OCI-LY1 (cell line): ENCODE data around the gene ACVR1.

Experiments
- H2AFZ ChIP-seq: fragments of 200-600 bp; sonication (generic), shearing (Covaris generic); 2 replicates; pipeline ENCODE4 v1.6.0; 2014; ENCODE audit warnings: antibody characterized with exemption, mild to moderate bottlenecking, low read length
- H3F3A ChIP-seq: fragments of 200-600 bp; sonication (generic), shearing (Covaris generic); 2 replicates; pipeline ENCODE4 v1.6.0; 2014; ENCODE audit warnings: mild to moderate bottlenecking, antibody characterized with exemption, low read length, moderate library complexity; ENCODE audit not compliant: insufficient read depth
- H3K27ac ChIP-seq: fragments of 200-600 bp; sonication (generic); 2 replicates; pipeline ENCODE4 v1.5.1; 2014; ENCODE audit warnings: low read length, mixed run types, mild to moderate bottlenecking, low read depth; ENCODE audit not compliant: poor library complexity, severe bottlenecking
- H3K27me3 ChIP-seq: fragments of 200-600 bp; sonication (generic); 2 replicates; pipeline ENCODE4 v1.6.0; 2014; ENCODE audit warnings: antibody characterized with exemption, mild to moderate bottlenecking, low read length, moderate library complexity; ENCODE audit not compliant: insufficient read depth
- H3K36me3 ChIP-seq: fragments of 200-600 bp; sonication (generic); 2 replicates; pipeline ENCODE4 v1.6.1; 2014; ENCODE audit warnings: mild to moderate bottlenecking, antibody characterized with exemption, low read length, moderate library complexity, mixed read lengths; ENCODE audit not compliant: insufficient read depth
- H3K4me1 ChIP-seq: fragments of 200-600 bp; sonication (generic); 2 replicates; pipeline ENCODE4 v1.5.1; 2014; ENCODE audit warnings: mild to moderate bottlenecking, low read length, moderate library complexity; ENCODE audit not compliant: insufficient read depth, severe bottlenecking
- H3K4me2 ChIP-seq: fragments of 200-600 bp; sonication (generic), shearing (Covaris generic); 2 replicates; pipeline ENCODE4 v1.6.1; 2014; ENCODE audit warnings: low read length
- H3K4me3 ChIP-seq: fragments of 200-600 bp; sonication (generic); 2 replicates; pipeline ENCODE4 v1.5.1; 2014; ENCODE audit warnings: low read length, low read depth, mild to moderate bottlenecking, mixed read lengths; ENCODE audit not compliant: poor library complexity, severe bottlenecking
- H3K79me2 ChIP-seq: fragments of 200-600 bp; shearing (Covaris generic); 2 replicates; pipeline ENCODE4 v1.6.1; 2016; ENCODE audit warnings: mixed run types, low read length, mixed read lengths; ENCODE audit not compliant: insufficient read depth
- H3K9ac ChIP-seq: fragments of 200-600 bp; sonication (generic), shearing (Covaris generic); 2 replicates; pipeline ENCODE4 v1.6.1; 2014; ENCODE audit warnings: mild to moderate bottlenecking, low read length, mixed read lengths
- H3K9me2 ChIP-seq: fragments of 200-600 bp; sonication (generic), shearing (Covaris generic); 2 replicates; pipeline ENCODE4 v1.6.1; 2014; ENCODE audit warnings: low read depth, mild to moderate bottlenecking, low read length, mixed read lengths
- H3K9me3 ChIP-seq: fragments of 200-600 bp; shearing (Covaris generic); 2 replicates; pipeline ENCODE4 v1.6.1; 2014; ENCODE audit warnings: low read length, mixed read lengths
- H4K20me1 ChIP-seq: fragments of 200-600 bp; sonication (generic), shearing (Covaris generic); 2 replicates; pipeline ENCODE4 v1.6.0; 2016; ENCODE audit warnings: mild to moderate bottlenecking, low read length; ENCODE audit not compliant: insufficient read depth
- EZH2 ChIP-seq: fragments of 200-600 bp; sonication (generic), shearing (Covaris generic); IDR thresholded peaks from 2 replicates; pipeline ENCODE4 v1.8.0; 2017; ENCODE audit warnings: borderline replicate concordance, mixed run types, mild to moderate bottlenecking, antibody characterized with exemption, low read length, moderate library complexity, mixed read lengths
- TF ChIP-seq, protein P1 (sequence below): fragments of 200-600 bp; sonication (generic), shearing (Covaris generic); IDR thresholded peaks from 2 replicates; pipeline ENCODE4 v1.5.1; 2017; ENCODE audit warnings: mild to moderate bottlenecking, antibody characterized with exemption, low read length, moderate library complexity, mixed read lengths

The ACVR1 gene

DNA sequence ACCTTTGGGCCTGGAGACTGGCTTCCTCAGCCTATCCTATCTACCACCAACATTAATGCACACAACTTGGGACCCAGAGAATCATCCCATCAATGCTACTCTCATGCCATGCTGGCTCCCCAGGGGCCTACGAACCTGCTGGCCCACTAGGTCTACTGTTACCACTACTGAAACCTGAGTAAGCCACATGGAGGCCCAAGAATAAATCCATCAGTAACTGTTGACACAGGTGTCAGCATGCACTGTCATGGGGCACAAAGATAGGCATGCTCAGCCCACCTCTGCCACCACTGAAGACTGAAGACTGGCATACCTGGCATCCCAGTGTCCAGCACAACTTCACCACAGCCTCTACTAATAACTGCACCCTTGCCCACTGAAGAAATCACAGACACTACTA, 176.3 kb downstream of the ACVR1 start:
- no peaks in the 10 kb centered on the region for H3K9me3 ChIP-seq
- H3K36me3 ChIP-seq: no peaks in the 10 kb centered on the region
- TF ChIP-seq EZH2: no peak
- TF ChIP-seq, protein P1, sequence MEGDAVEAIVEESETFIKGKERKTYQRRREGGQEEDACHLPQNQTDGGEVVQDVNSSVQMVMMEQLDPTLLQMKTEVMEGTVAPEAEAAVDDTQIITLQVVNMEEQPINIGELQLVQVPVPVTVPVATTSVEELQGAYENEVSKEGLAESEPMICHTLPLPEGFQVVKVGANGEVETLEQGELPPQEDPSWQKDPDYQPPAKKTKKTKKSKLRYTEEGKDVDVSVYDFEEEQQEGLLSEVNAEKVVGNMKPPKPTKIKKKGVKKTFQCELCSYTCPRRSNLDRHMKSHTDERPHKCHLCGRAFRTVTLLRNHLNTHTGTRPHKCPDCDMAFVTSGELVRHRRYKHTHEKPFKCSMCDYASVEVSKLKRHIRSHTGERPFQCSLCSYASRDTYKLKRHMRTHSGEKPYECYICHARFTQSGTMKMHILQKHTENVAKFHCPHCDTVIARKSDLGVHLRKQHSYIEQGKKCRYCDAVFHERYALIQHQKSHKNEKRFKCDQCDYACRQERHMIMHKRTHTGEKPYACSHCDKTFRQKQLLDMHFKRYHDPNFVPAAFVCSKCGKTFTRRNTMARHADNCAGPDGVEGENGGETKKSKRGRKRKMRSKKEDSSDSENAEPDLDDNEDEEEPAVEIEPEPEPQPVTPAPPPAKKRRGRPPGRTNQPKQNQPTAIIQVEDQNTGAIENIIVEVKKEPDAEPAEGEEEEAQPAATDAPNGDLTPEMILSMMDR: no peak
- no peaks in the 10 kb centered on the region for H3K4me1 ChIP-seq
- no peaks in the 10 kb centered on the region for H4K20me1 ChIP-seq
- H3K4me3 ChIP-seq: no peak overlapping the region
- H3K4me2 ChIP-seq: no peak overlapping the region
- no peak overlapping the region for H2AFZ ChIP-seq
- no peaks in the 10 kb centered on the region for H3K79me2 ChIP-seq
- no peaks in the 10 kb centered on the region for H3K27me3 ChIP-seq
- H3K9me2 ChIP-seq: no peaks in the 10 kb centered on the region
- H3F3A ChIP-seq: no peaks in the 10 kb centered on the region
- H3K27ac ChIP-seq: no peak overlapping the region
- H3K9ac ChIP-seq: no peak overlapping the region

DNA sequence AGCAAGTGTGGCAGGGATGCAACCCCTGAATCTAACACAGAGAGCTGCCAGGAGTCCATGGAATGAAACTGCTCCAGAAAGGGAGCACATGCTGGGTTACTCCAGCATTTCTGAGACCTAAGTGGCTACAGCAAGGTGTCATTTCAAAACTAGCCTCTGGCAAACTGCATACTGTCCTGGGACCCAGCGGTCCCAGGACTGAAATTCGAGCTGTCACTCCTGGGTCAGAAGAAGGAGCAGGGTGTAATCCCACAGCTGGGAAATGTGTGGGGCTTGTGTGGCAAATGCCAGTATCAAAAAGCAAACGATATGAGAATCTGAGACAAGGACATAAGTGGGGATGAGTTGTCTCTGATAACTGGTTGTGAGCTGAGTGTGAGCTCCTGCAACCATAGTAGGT, 177.1 kb downstream of the ACVR1 start:
- no peak overlapping the region for H3K27ac ChIP-seq
- H3K79me2 ChIP-seq: no peaks in the 10 kb centered on the region
- TF ChIP-seq EZH2: no peak
- TF ChIP-seq, protein P1: no peak
- H3K9me3 ChIP-seq: no peaks in the 10 kb centered on the region
- H3K9ac ChIP-seq: no peak overlapping the region
- H3K4me1 ChIP-seq: no peaks in the 10 kb centered on the region
- H3K27me3 ChIP-seq: no peaks in the 10 kb centered on the region
- no peaks in the 10 kb centered on the region for H3F3A ChIP-seq
- no peak overlapping the region for H2AFZ ChIP-seq
- no peaks in the 10 kb centered on the region for H3K9me2 ChIP-seq
- H3K36me3 ChIP-seq: no peaks in the 10 kb centered on the region
- H3K4me3 ChIP-seq: no peak overlapping the region
- no peaks in the 10 kb centered on the region for H4K20me1 ChIP-seq
- no peak overlapping the region for H3K4me2 ChIP-seq

DNA sequence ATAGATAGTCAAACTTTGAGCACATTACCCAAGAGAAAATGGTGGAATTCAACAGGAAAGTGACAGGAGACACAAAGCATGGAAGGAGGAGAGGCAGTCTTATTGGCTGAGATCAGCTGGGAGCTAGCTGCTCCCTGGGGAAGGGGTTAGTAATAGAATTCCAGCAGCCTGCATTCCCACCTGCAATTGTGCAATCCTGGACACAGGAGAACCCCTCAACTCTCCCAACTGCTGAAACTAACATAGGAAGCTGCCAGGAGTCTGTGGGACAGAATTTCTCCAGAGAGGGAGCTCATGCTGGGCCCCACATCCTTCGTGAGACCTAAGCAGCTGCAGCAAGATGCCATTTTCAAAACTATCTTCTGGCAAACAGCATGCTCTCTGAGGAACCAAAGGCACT, 177.7 kb downstream of the ACVR1 start:
- Histone ChIP-seq H3K9me3 (no peaks in the 10 kb centered on the region), H3K9ac (no peak overlapping the region), H3K79me2 (no peaks in the 10 kb centered on the region), H3K27me3 (no peaks in the 10 kb centered on the region), H3K4me3 (no peak overlapping the region), H3K4me2 (no peak overlapping the region), H3K27ac (no peak overlapping the region), H3K4me1 (no peaks in the 10 kb centered on the region), H3F3A (no peaks in the 10 kb centered on the region), H3K9me2 (no peaks in the 10 kb centered on the region), H3K36me3 (no peaks in the 10 kb centered on the region), H2AFZ (no peak overlapping the region), H4K20me1 (no peaks in the 10 kb centered on the region)
- TF ChIP-seq, protein P1: no peak
- no peak for TF ChIP-seq EZH2
